HFFc6 (cell line): Measurements from ENCODE around the gene CCDC7. TPM values are rescaled to one million over a fixed set of nuclear protein-coding genes. Genes with fewer than 3 reads are reported as not detected.
"Not testable (repeated sequence)": the region's sequence is repeated elsewhere in the genome, so short reads cannot be mapped to it uniquely, and the experiment has no call there.

Experiments
- DNase-seq: peaks from one replicate; pipeline ENCODE4 v3.0.0-alpha.2; 2018
- H3K27ac Mint-ChIP-seq: 2 replicates; pipeline ENCODE4 v1.8.0; 2020; ENCODE audit warnings: mild to moderate bottlenecking, mixed read lengths
- H3K27me3 Mint-ChIP-seq: 2 replicates; pipeline ENCODE4 v1.8.0; 2021; ENCODE audit warnings: mild to moderate bottlenecking, moderate library complexity, mixed read lengths; ENCODE audit not compliant: insufficient read depth
- H3K36me3 Mint-ChIP-seq: 2 replicates; pipeline ENCODE4 v1.8.0; 2021; ENCODE audit warnings: low read depth, mixed read lengths
- H3K4me1 Mint-ChIP-seq: 2 replicates; pipeline ENCODE4 v1.8.0; 2020; ENCODE audit warnings: low read depth, mixed read lengths
- H3K4me3 Mint-ChIP-seq: 2 replicates; pipeline ENCODE4 v1.8.0; 2020; ENCODE audit warnings: mild to moderate bottlenecking, moderate library complexity, mixed read lengths
- H3K9me3 Mint-ChIP-seq: 2 replicates; pipeline ENCODE4 v1.8.0; 2020; ENCODE audit warnings: mild to moderate bottlenecking, mixed read lengths
- total RNA-seq, 6 experiments: library from RNA; stranded (reverse); fragmentation: NEBNext Ultra II Directional; extraction: Animal tissue kit (Norgen Biotek cat#: 25700); gene quantifications; 2 replicates in 1 of 6; 3 replicates in 5 of 6; pipeline ENCODE4 v1.2.3, GENCODE V29; 2021
- TF ChIP-seq, protein P1 (sequence below): fragments of 200-600 bp; sonication (generic); IDR thresholded peaks from 2 replicates; pipeline ENCODE4 v1.5.0; 2021; ENCODE audit warnings: antibody characterized with exemption, mild to moderate bottlenecking

Gene CCDC7
- total RNA-seq, 6 experiments from 2014 or later = 3.1 to 3.9 (median 3.7) TPM

DNA sequence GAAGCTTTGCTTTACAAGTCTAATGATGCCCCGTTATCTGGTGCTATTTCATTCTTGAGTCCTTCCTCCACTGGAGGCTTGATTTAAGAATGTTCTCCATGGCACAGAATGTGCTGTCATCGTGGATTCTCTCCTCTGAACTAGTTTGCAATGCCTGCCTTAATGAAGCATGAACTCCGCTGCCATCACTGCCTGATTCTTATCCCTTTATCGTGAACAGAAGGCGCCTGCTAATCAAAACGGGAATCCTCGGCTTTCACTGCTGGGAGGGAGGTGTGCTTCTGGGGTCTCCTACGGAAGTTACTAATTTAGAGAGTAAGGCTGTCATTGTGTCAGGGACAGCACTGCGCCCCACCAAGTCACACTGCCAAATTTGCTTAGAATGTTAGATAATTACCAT lies 455.9 kb downstream of the CCDC7 start:
- Mint-ChIP-seq H3K27ac (peak overlapping the region; percentile 18; the same call in 1 of the 2 replicates), H3K36me3 (peaks cover 72% of the 10 kb centered on the region), H3K4me3 (no peak overlapping the region), H3K27me3 (peaks cover 6% of the 10 kb centered on the region), H3K4me1 (peaks cover 10% of the 10 kb centered on the region), H3K9me3 (no peaks in the 10 kb centered on the region)
- no peak for DNase-seq
- TF ChIP-seq, protein P1, sequence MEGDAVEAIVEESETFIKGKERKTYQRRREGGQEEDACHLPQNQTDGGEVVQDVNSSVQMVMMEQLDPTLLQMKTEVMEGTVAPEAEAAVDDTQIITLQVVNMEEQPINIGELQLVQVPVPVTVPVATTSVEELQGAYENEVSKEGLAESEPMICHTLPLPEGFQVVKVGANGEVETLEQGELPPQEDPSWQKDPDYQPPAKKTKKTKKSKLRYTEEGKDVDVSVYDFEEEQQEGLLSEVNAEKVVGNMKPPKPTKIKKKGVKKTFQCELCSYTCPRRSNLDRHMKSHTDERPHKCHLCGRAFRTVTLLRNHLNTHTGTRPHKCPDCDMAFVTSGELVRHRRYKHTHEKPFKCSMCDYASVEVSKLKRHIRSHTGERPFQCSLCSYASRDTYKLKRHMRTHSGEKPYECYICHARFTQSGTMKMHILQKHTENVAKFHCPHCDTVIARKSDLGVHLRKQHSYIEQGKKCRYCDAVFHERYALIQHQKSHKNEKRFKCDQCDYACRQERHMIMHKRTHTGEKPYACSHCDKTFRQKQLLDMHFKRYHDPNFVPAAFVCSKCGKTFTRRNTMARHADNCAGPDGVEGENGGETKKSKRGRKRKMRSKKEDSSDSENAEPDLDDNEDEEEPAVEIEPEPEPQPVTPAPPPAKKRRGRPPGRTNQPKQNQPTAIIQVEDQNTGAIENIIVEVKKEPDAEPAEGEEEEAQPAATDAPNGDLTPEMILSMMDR = no peak

DNA sequence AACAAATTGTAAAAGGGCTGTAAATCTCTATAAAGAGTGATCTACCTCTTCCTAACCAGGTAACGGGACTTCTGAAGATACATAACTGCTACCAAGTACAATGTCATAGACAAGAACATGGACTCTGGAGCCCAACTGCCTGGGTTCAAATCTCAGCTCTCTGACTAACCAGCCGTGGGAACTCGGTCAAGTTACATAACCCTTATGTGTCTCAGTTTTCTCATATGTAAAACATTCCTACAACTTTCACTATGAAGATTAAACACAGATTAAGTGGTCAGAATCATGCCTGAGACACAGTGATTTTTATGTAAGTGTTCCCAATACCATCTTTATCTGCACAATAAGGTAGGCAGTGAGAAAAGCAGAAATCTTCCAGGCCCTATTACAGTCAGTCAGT lies 459.5 kb downstream of the CCDC7 start:
- H3K9me3 Mint-ChIP-seq = no peaks in the 10 kb centered on the region
- peaks cover 1% of the 10 kb centered on the region; the same call in 1 of the 2 replicates for H3K27me3 Mint-ChIP-seq
- peak overlapping the region; percentile 53 for H3K27ac Mint-ChIP-seq
- TF ChIP-seq, protein P1 = no peak
- DNase-seq = no peak
- H3K36me3 Mint-ChIP-seq = peaks cover 63% of the 10 kb centered on the region
- H3K4me1 Mint-ChIP-seq = peaks cover 20% of the 10 kb centered on the region
- H3K4me3 Mint-ChIP-seq = no peak overlapping the region

GRCh38 chr10:32906595-32906994 lies 460.7 kb downstream of the CCDC7 start:
- Mint-ChIP-seq H3K27ac (peak overlapping the region; percentile 36; the same call in 1 of the 2 replicates), H3K4me1 (peaks cover 23% of the 10 kb centered on the region), H3K27me3 (peaks cover 3% of the 10 kb centered on the region), H3K9me3 (no peaks in the 10 kb centered on the region), H3K4me3 (no peak overlapping the region), H3K36me3 (peaks cover 68% of the 10 kb centered on the region)
- no peak for DNase-seq
- TF ChIP-seq, protein P1 = no peak

DNA sequence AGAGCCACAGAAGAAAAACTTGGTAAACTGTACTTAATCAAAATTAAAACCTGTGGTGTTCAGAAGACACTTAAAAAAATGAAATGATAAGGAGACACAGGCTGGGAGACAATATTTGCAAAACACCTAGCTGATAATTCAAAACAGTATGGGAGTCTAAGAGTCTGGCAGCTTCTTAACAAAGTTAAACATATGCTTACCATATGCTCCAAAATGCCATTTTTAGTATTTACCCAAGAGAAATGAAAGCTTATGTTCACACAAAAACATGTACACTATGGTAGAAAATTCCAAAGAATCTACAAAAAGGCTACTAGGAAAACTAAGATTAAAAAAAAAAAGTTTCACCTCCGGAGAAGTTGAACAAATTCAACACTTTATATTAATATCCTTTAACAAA lies 463.5 kb downstream of the CCDC7 start:
- no peak for DNase-seq
- Mint-ChIP-seq H3K36me3 (peaks cover 63% of the 10 kb centered on the region), H3K4me1 (peaks cover 34% of the 10 kb centered on the region), H3K27me3 (peaks cover 4% of the 10 kb centered on the region), H3K4me3 (no peak overlapping the region), H3K9me3 (no peaks in the 10 kb centered on the region), H3K27ac (peak overlapping the region; percentile 64)
- TF ChIP-seq, protein P1 = no peak

GRCh38 chr10:32909970-32910369 lies 464.0 kb downstream of the CCDC7 start:
- peak overlapping the region; percentile 64; the same call in 1 of the 2 replicates for H3K27ac Mint-ChIP-seq
- peaks cover 39% of the 10 kb centered on the region for H3K4me1 Mint-ChIP-seq
- not testable (repeated sequence) for H3K4me3 Mint-ChIP-seq, DNase-seq, H3K9me3 Mint-ChIP-seq, H3K27me3 Mint-ChIP-seq
- peaks cover 67% of the 10 kb centered on the region for H3K36me3 Mint-ChIP-seq

- TF ChIP-seq, protein P1 = no peak
- H3K36me3 Mint-ChIP-seq = peaks cover 69% of the 10 kb centered on the region
- peaks cover 4% of the 10 kb centered on the region for H3K27me3 Mint-ChIP-seq
- peak overlapping the region; percentile 52 for H3K27ac Mint-ChIP-seq
- H3K4me1 Mint-ChIP-seq = peaks cover 44% of the 10 kb centered on the region
- DNase-seq = no peak
- H3K4me3 Mint-ChIP-seq = no peak overlapping the region; the same call in 1 of the 2 replicates
- H3K9me3 Mint-ChIP-seq = no peaks in the 10 kb centered on the region
These were observed 465.5 kb downstream of the CCDC7 start for GRCh38 chr10:32911285-32912016.

DNA sequence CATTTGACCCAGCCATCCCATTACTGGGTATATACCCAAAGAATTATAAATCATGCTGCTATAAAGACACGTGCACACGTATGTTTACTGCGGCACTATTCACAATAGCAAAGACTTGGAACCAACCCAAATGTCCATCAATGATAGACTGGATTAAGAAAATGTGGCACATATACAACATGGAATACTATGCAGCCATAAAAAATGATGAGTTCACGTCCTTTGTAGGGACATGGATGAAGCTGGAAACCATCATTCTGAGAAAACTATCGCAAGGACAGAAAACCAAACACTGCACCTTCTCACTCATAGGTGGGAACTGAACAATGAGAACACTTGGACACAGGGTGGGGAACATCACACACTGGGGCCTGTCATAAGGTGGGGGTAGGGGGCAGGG lies 471.9 kb downstream of the CCDC7 start:
- not testable (repeated sequence) for H3K9me3 Mint-ChIP-seq, H3K4me3 Mint-ChIP-seq, H3K27me3 Mint-ChIP-seq, H3K27ac Mint-ChIP-seq, DNase-seq
- peaks cover 45% of the 10 kb centered on the region for H3K4me1 Mint-ChIP-seq
- H3K36me3 Mint-ChIP-seq = peaks cover 66% of the 10 kb centered on the region
